Astrocyte of the spinal cord (primary cell): ENCODE measurements around the gene CGRRF1.

ENCODE experiments used
- DNase-seq: peaks from one replicate; pipeline ENCODE4 v3.0.0; 2011; ENCODE audit warnings: low read depth, low spot score
- H3K4me3 ChIP-seq: 2 replicates; pipeline ENCODE4 v1.5.1; 2011; ENCODE audit warnings: low read depth, mild to moderate bottlenecking, low read length, moderate library complexity
- in situ Hi-C: cut with HindIII; loops from 2 replicates; pipeline ENCODE4 v1.10.0; 2017; ENCODE audit warnings: low sequenced_read_pairs
- TF ChIP-seq, protein P1 (sequence below): IDR thresholded peaks from 2 replicates; pipeline ENCODE4 v1.5.1; 2012; ENCODE audit warnings: low read depth, mild to moderate bottlenecking, low read length, inconsistent platforms

Gene CGRRF1

DNA sequence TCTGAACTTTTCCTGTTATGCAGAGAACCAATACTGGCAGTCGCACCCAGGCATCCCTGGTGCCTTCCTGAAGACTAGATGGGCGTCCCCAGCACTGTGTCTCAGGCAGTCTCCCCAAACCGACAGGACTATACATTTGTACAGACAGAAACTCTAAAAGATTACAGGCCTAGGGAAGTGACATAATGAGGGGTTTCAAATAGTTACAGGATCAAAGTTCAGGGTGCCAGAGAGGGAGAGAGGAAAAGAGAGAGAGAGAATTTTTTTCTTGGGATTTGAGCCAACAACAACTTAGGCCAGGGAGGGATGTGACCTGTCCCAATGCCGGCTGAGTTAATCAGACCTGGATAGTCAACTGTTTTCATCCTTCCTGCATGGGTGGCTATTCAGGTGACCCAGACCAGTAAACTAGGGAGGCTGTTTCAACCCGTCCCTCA lies 11.6 kb upstream of the CGRRF1 start:
- DNase-seq: no peak
- in situ Hi-C loops: no loop called here
- TF ChIP-seq, protein P1, sequence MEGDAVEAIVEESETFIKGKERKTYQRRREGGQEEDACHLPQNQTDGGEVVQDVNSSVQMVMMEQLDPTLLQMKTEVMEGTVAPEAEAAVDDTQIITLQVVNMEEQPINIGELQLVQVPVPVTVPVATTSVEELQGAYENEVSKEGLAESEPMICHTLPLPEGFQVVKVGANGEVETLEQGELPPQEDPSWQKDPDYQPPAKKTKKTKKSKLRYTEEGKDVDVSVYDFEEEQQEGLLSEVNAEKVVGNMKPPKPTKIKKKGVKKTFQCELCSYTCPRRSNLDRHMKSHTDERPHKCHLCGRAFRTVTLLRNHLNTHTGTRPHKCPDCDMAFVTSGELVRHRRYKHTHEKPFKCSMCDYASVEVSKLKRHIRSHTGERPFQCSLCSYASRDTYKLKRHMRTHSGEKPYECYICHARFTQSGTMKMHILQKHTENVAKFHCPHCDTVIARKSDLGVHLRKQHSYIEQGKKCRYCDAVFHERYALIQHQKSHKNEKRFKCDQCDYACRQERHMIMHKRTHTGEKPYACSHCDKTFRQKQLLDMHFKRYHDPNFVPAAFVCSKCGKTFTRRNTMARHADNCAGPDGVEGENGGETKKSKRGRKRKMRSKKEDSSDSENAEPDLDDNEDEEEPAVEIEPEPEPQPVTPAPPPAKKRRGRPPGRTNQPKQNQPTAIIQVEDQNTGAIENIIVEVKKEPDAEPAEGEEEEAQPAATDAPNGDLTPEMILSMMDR: no peak
- no peak overlapping the region for H3K4me3 ChIP-seq

DNA sequence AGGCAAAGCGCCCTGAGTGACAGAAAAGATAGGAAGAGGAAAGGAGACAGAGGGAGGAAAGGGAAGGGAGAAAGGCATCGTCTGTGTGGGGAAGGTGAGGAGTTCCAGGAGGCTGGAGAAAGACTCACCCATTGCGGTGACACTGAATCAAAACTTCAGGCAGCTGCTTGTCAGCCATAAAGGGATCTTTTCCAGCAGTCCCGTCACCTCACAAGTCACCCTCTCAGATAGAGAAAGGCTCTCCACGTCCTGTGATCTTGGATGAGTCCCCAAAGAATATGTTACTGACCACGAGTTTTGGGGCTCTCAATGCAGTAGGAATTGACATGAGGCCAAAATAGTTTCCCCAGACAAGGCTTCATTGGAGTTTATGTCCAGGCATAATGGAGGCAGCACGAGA lies 11.1 kb upstream of the CGRRF1 start:
- TF ChIP-seq, protein P1: no peak
- no peak overlapping the region for H3K4me3 ChIP-seq
- in situ Hi-C loops: no loop called here
- DNase-seq: no peak

DNA sequence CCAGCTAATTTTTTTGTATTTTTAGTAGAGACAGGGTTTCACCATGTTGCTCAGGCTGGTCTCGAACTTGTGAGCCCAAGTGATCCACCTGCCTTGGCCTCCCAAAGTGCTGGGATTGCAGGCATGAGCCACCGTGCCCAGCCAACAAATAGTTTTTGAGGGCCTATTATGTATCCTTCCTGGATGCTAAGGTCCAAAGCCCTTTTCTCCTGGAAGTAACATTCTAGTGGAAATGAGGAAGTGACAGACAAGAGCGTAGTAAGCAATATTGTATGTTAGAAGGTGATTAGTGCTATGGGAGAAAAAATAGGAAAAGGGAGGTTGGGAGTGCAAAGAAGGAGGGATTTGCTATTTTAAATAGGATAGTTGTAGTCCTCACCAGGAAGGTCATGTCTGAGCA lies 9.0 kb upstream of the CGRRF1 start:
- TF ChIP-seq, protein P1: no peak
- in situ Hi-C loops: no loop called here
- DNase-seq: no peak
- H3K4me3 ChIP-seq: no peak overlapping the region

DNA sequence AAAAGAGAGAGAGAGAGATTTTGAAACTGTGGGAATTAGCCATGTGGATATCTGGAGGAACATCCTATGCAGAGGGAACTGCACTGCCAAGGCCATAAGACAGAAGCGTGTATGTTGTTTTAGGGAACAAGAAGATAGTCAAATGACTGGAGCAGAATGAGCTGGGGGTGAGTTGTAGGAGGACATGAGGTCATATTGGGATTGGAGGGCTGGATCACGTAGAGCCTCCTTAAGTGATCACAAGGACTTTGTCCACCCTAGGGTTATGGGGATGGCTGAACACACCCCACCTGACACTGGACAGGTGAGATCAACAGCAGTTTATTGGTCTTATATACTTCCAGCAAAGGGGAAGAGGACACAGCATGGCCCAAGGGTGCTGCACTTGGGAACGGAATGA lies 8.2 kb upstream of the CGRRF1 start:
- TF ChIP-seq, protein P1: no peak
- in situ Hi-C loops: no loop called here
- no peak overlapping the region for H3K4me3 ChIP-seq
- DNase-seq: no peak

DNA sequence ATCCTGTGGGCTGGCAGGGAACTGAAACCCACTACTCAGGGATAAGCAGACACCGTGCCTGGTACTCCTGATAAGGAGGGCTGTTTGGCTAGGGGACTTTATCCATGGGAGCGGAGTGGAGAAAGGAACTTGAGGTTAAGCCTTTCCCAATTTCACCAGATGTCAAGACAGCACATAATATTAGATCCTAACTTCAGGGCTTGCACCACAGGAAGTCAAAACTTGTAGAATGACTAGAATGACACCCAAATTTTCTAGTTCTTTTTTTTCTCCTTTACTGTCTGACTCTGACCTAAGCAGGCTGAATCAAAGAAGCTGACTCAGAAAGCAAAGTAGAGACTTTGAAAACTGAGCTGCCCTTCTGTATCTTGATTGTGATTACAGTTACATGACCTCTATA lies 7.1 kb upstream of the CGRRF1 start:
- DNase-seq: no peak
- TF ChIP-seq, protein P1: no peak
- no peak overlapping the region for H3K4me3 ChIP-seq
- in situ Hi-C loops: no loop called here

DNA sequence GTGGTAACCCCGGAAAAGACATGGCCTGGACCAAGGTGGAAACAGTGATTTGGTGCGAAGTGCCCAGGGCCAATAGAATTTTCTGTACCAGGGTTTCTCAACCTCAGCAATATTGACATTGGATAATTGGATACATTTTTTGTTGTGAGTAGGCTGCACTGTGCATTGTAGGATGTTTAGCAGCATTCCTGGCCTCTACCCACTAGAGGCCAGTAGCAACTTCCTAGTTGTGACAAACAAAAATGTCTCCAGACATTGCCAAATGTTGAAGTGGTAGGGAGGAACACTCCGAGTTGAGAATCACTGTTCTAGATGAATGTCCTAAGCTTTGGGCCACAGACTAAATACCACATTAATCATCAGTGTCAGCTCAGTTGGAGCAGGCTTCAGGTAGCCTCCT lies 6.2 kb upstream of the CGRRF1 start:
- peak; percentile 43 for DNase-seq
- in situ Hi-C loops: no loop called here
- TF ChIP-seq, protein P1: peak; percentile 59
- H3K4me3 ChIP-seq: no peak overlapping the region

DNA sequence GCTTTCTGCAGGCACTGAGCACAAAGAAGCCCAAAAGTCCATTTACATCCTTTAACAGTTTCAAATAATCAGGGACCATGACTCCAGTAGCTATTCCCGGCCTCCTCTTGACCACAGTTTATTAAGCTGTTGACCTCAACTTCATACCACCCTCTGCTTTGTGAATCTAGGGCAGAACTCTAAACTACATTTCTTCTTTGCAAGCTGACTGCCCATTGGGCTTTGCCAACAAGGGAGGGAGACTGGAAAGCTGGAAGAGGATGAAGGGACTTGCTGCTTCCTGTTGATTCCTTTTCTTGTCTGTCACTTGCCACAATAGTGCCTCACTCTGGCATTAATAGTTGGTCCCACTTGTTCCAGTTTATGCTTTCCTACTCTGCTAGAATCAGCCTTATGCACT lies 2.7 kb downstream of the CGRRF1 start:
- H3K4me3 ChIP-seq: no peak overlapping the region
- in situ Hi-C loops: no loop called here
- TF ChIP-seq, protein P1: no peak

More for the DNA sequence above, 2.7 kb downstream of the CGRRF1 start:
- DNase-seq: no peak
